Testis (tissue), 2 donors: ENCODE measurements around the gene ANKHD1.

Experiments
- POLR2A ChIP-seq: fragments of 450-650 bp; IDR thresholded peaks from one replicate; pipeline ENCODE4 v1.6.1; 2017; ENCODE audit warnings: antibody characterized with exemption, mild to moderate bottlenecking, moderate library complexity
- TF ChIP-seq, protein P1 (sequence below), 3 experiments: fragments of 450-650 bp in 2 of 3; fragments of 200-600 bp in 1 of 3; sonication (generic) in 1 of 3; IDR thresholded peaks; one replicate each; pipeline ENCODE4 v1.5.1; 2016 to 2019; ENCODE audit warnings: antibody characterized with exemption in 3 of 3, mild to moderate bottlenecking in 2 of 3, moderate library complexity in 1 of 3

- TF ChIP-seq, protein P1, sequence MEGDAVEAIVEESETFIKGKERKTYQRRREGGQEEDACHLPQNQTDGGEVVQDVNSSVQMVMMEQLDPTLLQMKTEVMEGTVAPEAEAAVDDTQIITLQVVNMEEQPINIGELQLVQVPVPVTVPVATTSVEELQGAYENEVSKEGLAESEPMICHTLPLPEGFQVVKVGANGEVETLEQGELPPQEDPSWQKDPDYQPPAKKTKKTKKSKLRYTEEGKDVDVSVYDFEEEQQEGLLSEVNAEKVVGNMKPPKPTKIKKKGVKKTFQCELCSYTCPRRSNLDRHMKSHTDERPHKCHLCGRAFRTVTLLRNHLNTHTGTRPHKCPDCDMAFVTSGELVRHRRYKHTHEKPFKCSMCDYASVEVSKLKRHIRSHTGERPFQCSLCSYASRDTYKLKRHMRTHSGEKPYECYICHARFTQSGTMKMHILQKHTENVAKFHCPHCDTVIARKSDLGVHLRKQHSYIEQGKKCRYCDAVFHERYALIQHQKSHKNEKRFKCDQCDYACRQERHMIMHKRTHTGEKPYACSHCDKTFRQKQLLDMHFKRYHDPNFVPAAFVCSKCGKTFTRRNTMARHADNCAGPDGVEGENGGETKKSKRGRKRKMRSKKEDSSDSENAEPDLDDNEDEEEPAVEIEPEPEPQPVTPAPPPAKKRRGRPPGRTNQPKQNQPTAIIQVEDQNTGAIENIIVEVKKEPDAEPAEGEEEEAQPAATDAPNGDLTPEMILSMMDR (IDR thresholded peaks at IDR 0.05), result no peak
- no peak for TF ChIP-seq POLR2A
Observed at GRCh38 chr5:140413230-140413629, 11.6 kb downstream of the ANKHD1 start.
